Stimulated activated naive CD8-positive, alpha-beta T cell treated with anti-CD3 and anti-CD28 coated beads, Interleukin-15, Interleukin-2, amounts not matched to agents 100 U/mL and 50 U/mL, for 24 hours (primary cell): ENCODE results near the gene HTR4.
"Not testable (repeated sequence)": the region's sequence is repeated elsewhere in the genome, so short reads cannot be mapped to it uniquely, and the experiment has no call there.

Experiments used
- ATAC-seq: fragments of 150-1000 bp; cut with Tn5 transposase; one replicate; pipeline ENCODE4 v1.10.0; 2021
- DNase-seq: peaks from one replicate; pipeline ENCODE4 v3.0.0; 2021

The HTR4 gene, protein sequence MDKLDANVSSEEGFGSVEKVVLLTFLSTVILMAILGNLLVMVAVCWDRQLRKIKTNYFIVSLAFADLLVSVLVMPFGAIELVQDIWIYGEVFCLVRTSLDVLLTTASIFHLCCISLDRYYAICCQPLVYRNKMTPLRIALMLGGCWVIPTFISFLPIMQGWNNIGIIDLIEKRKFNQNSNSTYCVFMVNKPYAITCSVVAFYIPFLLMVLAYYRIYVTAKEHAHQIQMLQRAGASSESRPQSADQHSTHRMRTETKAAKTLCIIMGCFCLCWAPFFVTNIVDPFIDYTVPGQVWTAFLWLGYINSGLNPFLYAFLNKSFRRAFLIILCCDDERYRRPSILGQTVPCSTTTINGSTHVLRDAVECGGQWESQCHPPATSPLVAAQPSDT

GRCh38 chr5:148653836-148654781 lies at the start of gene HTR4:
Gene HTR4, minus strand, starts transcription at chr5:148654527. Its CDS starts 17,513 bp downstream, at chr5:148637014.
- no peak for ATAC-seq

DNA sequence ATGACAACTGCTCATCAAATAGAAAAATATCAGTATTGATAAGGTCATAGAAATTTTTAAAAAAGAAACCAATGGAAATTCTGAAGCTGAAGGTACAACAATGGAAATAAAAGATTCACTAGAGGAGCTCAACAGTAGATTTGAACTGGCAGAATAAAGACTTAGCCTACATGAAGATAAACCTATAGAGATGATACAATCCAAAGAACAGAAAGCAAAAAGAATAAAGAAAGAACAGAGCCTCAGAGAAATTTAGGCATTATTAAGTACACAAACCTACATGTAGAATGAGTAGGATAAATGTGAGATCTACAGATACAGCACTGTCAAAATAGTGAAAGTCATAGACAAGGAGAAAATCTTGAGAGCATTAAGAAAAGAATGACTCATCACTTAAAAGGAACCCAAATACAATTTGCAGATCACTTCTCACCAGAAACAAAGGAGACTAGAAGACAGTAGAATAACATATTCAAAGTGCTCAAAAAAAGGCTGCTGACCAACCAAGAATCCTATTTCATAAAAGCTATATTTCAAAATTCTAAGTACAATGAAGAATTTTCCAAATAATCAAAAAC lies 47.8 kb upstream of the HTR4 start:
- ATAC-seq: no peak
- DNase-seq: no peak

More at GRCh38 chr5:148653836-148654781, at the start of gene HTR4:
- no peak for DNase-seq

- ATAC-seq: no peak
- no peak for DNase-seq
Observed at GRCh38 chr5:148699028-148699427, 44.7 kb upstream of the HTR4 start.

DNA sequence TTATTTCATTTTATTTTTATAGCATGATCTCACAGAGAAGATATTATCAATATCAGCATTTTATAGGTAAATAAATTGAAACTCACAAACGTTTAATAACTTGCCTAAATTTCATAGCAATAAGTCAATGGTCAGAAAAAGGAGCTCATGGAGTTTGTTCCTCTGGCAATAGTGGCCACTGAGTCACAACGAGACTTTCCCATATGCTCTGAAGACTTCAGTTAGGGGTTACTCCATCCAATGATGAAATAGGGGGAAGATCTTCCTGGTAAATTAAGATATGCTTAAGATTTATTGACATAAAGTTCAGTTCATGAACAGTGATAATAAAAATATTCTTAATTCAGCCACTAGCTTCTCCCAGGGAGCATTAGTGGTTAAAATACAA lies 43.5 kb upstream of the HTR4 start:
- DNase-seq (no peak), ATAC-seq (no peak)

DNA sequence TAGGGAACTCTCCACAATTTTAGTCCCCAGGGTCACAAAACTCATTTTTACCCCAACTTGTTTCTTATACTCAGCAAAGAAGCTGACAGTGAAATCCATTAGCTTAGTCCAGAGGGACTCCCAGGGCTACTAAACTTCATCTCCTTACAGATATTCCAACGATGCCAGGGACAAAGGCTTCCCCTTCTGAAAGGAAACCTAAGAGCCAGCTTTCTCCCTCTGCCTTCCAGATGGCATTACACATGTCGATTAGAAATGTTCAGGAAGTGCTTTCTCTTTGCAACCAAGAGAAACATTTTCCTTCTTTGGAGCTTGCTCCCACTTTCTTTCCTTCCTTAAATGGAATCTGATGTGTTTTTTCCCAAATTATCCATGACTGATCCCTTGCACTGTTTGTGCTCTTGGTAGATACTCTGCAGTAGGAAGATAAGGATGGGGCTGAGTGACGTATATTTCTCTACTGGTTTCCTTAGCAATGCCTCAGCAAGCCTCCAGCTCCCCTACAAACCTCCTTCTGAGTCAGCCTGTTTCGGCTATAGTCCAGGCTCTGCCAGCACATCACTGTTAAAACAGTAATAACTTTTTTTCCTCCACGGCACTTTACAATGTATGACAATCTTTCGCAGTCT lies 43.0 kb upstream of the HTR4 start:
- no peak for DNase-seq

DNA sequence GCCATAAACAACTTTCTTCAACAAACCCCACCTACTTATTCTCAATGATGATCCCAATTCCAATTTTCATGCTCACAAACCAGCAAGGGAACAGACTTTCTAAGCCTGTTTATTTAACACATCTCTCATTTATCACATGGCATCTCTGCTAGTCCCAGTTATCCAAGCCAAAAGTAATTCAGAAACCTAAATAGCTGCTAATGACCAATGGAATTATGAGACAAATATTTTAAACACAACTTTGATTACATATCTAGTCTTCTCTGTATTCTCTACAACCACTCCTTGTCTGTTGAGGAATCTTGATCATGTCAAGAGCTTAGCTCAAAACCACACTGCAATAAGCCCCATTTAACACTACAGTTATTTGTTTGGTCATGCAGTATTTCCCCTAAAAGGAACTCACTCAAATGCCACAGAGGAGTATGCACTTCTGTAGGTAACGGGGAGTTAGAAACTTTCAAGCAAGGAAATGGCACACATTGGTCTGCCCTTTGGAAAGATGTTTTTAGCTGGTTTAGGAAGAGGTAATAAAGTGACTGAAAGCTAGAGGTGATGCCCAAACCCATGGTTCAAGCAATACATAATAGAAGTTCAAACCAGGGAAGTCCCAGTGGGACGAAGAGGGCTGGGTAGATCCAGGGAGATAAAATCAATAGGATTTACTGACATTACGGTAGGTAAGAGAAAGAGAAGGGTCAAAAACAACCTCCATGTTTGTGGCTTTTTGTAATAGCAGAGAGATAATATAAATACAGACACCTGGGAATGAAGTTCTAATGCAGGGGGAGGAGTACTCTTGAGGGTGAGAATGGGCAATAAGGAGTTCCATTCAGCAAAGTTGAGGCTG lies 42.1 kb upstream of the HTR4 start:
- DNase-seq (no peak), ATAC-seq (no peak)

More for the DNA sequence above, 43.0 kb upstream of the HTR4 start:
- ATAC-seq: no peak

DNA sequence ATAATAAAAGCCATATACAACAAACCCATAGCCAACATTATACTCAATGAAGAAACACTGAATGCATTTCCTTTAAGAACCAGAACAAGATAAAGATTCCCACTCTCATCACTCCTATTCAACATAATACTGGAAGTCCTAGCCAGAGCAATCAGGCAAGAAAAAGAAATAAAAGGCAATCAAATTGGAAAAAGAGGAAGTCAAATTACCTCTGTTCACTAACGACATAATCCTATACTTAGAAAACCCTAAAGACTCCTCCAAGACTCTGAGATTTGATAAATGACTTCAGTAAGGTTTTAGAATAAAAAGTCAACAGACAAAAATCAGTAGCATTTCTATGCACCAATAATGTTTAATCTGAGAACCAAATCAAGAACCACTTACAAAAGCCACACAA lies 36.6 kb upstream of the HTR4 start:
- ATAC-seq: no peak
- DNase-seq: no peak

DNA sequence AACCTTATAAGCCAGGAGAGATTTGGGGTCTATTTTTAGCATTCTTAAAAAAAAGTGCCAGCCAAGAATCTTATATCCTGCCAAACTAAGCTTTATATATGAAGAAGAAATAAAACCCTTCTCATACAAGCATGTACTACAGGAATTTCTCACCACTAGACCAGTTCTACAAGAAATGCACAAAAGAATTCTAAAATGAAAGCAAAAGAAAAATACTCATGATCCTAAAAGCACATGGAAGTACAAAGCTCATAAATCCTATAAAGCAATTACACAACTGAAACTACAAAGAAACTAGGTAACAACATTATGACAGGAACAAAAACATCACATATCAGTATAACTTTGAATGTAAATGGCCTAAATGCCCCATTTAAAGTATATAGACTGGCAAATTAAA lies 34.5 kb upstream of the HTR4 start:
- ATAC-seq (no peak), DNase-seq (no peak)

DNA sequence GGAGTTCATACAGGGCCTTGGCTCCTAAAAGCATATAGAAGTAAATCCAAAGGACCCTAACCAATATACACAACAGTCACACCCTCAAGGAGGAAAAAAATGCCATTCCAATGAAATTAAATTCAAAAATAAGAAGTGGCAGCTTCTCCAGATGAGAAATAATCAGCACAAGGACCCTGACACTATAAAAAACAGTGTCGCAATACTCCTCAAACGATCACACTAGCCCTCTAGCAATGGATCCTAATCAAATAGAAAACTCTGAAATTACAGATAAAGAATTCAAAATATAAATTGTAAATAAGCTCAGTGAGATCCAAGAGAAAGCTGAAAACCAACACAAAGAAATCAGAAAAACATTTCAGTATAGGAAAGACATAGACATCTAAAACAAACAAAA lies 33.5 kb upstream of the HTR4 start:
- DNase-seq: no peak
- ATAC-seq: no peak

- DNase-seq (no peak), ATAC-seq (peak; percentile 79)
Observed at GRCh38 chr5:148687427-148687826, 33.1 kb upstream of the HTR4 start.

GRCh38 chr5:148686660-148687059 lies 32.3 kb upstream of the HTR4 start:
- no peak for ATAC-seq
- no peak for DNase-seq

- DNase-seq: no peak
- ATAC-seq: no peak
Observed at GRCh38 chr5:148685520-148686134, 31.3 kb upstream of the HTR4 start.

GRCh38 chr5:148684528-148684927 lies 30.2 kb upstream of the HTR4 start:
- no peak for ATAC-seq
- DNase-seq: no peak

GRCh38 chr5:148683651-148684050 lies 29.3 kb upstream of the HTR4 start:
- DNase-seq: no peak
- no peak for ATAC-seq

DNA sequence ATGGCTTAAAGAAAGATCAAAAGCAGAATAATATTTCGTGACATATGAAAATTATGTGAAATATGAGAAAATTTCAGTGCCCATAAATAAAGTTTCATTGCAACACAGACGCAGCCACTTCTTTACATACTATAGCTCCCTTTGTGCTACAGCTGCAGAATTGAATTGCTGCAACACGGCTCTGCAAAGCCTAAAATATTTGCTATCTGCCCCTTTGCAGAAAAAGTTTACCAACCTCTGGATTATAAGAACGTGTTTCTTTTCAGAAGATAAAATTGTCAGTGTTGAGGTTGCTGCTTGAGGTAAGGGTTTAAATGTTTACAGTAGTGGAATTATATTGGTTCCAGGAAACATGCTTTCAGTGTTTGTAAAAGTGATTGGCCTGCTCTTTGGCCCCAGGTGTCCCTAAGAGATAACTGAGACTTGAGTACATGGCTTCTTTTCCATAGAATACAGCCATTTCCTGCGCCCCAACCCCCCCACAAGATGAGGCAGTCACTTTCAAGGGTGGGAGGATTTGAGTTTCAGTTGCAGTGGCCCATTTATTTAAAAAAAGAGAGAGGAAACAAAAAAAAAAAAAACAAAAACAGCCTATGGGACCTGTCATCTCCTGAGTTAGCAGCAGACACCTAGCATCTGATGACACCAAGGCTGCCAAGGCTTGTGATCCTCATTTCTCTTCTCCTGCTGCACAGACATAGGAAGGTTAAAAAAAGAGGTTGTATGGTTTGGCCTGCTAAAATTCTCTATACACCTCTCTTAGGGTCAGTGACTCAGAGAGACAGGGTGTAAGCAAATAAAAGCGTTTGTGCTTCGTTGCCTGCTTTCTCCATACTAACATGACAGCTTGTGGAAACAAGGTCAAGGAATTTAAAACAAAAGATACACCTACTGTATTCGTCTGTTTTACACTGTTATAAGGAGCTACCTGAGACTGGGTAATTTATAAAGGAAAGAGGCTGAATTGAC lies 28.0 kb upstream of the HTR4 start:
- no peak for DNase-seq
- ATAC-seq: no peak

GRCh38 chr5:148681157-148682057 lies 27.1 kb upstream of the HTR4 start:
- no peak for DNase-seq
- ATAC-seq: no peak

DNA sequence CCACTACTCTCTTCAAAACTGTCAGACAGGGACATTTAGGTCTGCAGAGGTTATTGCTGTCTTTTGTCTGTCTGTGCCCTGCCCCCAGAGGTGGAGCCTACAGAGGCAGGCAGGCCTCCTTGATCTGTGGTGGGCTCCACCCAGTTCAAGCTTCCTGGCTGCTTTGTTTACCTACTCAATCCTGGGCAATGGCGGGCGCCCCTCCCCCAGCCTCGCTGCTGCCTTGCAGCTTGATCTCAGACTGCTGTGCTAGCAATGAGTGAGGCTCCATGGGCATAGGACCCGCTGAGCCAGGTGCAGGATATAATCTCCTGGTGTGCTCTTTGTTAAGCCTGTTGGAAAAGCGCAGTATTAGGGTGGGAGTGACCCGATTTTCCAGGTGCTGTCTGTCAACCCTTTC lies 19.4 kb upstream of the HTR4 start:
- DNase-seq, ATAC-seq: not testable (repeated sequence)

- ATAC-seq: no peak
- no peak for DNase-seq
Observed at GRCh38 chr5:148666353-148666752, 12.0 kb upstream of the HTR4 start.

- ATAC-seq: no peak
Observed at GRCh38 chr5:148665431-148665830, 11.1 kb upstream of the HTR4 start.

More at GRCh38 chr5:148665431-148665830, 11.1 kb upstream of the HTR4 start:
- DNase-seq: no peak
